Neural crest cell (in vitro differentiated cells): ENCODE data around the gene RNF113A. TPM values are rescaled to one million over a fixed set of nuclear protein-coding genes. Genes with fewer than 3 reads are reported as not detected.

Source experiments
- DNase-seq: peaks from one replicate; pipeline ENCODE4 v3.0.0; 2021; ENCODE audit warnings: low read depth, mixed read lengths, low spot score
- H3K27ac Mint-ChIP-seq: one replicate; pipeline ENCODE4 v1.8.0; 2021; ENCODE audit warnings: mild to moderate bottlenecking, mixed read lengths; ENCODE audit not compliant: unreplicated experiment
- H3K27me3 Mint-ChIP-seq: 2 replicates; pipeline ENCODE4 v1.8.0; 2021; ENCODE audit warnings: low read depth, mild to moderate bottlenecking, mixed read lengths
- H3K36me3 Mint-ChIP-seq: 2 replicates; pipeline ENCODE4 v1.8.0; 2021; ENCODE audit warnings: low read depth, mild to moderate bottlenecking, mixed read lengths
- H3K4me1 Mint-ChIP-seq: 2 replicates; pipeline ENCODE4 v1.8.0; 2021; ENCODE audit warnings: mixed read lengths
- H3K4me3 Mint-ChIP-seq: one replicate; pipeline ENCODE4 v1.8.0; 2021; ENCODE audit warnings: mild to moderate bottlenecking, mixed read lengths
- H3K9me3 Mint-ChIP-seq: 2 replicates; pipeline ENCODE4 v1.8.0; 2021; ENCODE audit warnings: mixed read lengths
- CTCF ChIP-seq: fragments of 200-600 bp; sonication (generic); conservative IDR thresholded peaks from 2 replicates; pipeline ENCODE4 v1.5.0; 2021; ENCODE audit warnings: antibody characterized with exemption, mild to moderate bottlenecking
- total RNA-seq: library from RNA; stranded (reverse); gene quantifications from 2 replicates; pipeline ENCODE4 v1.2.1, GENCODE V29; 2021

Gene RNF113A
- total RNA-seq, 1 donor from 2014 or later, result 11.9 TPM

DNA sequence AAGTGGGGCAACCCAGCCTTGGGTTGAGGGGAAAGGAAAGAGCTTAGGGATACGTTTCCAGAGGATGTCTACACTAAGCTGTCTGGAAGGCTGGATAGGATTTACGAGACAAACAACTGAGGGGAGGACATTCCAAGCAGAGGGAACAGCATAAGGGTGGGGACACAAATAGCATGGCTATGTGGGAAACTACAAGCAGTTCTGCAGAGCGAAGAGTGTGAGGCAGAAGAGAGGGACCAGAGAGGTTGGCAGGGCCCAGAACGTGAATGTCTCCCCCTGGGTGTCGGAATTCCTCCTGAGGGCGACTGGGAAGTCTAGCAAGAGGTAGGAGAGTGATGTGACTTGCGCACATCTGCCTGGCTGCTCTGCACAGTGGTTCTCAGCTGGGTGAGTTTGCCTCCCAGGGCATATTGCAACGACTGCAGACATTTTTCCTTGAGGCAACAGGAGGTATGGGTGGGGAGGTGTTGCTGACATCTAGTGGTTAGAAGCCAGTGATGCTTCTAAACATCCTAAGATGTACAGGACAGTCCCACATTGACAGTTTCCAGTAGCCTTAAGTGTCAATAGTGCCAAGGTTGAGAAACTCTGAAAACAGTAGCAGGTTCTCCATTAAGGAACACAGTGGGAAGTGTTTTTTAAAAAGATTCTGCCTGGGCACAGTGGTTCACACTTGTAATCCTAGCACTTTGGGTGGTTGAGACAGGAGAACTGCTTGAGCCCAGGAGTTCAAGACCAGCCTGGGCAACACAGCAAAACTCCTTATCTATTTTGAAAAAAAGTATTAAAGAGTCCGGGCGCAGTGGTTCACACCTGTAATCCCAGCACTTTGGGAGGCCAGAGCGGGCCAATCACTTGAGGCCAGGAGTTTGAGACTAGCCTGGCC, 9.3 kb upstream of the RNF113A start:
- peaks cover 5% of the 10 kb centered on the region for H3K4me1 Mint-ChIP-seq
- peak; percentile 65 for TF ChIP-seq CTCF
- peaks cover 4% of the 10 kb centered on the region for H3K9me3 Mint-ChIP-seq
- H3K27me3 Mint-ChIP-seq, result no peaks in the 10 kb centered on the region
- peaks cover 3% of the 10 kb centered on the region for H3K36me3 Mint-ChIP-seq
- peak; percentile 1 for DNase-seq
- H3K27ac Mint-ChIP-seq, result no peak overlapping the region
- H3K4me3 Mint-ChIP-seq, result peak overlapping the region; percentile 52

GRCh38 chrX:119880076-119880475, 8.5 kb upstream of the RNF113A start:
- peaks cover 5% of the 10 kb centered on the region for H3K4me1 Mint-ChIP-seq
- no peak for DNase-seq
- peaks cover 4% of the 10 kb centered on the region for H3K9me3 Mint-ChIP-seq
- H3K27ac Mint-ChIP-seq, result no peak overlapping the region
- peaks cover 3% of the 10 kb centered on the region for H3K36me3 Mint-ChIP-seq
- no peaks in the 10 kb centered on the region for H3K27me3 Mint-ChIP-seq
- H3K4me3 Mint-ChIP-seq, result no peak overlapping the region
- TF ChIP-seq CTCF, result no peak

DNA sequence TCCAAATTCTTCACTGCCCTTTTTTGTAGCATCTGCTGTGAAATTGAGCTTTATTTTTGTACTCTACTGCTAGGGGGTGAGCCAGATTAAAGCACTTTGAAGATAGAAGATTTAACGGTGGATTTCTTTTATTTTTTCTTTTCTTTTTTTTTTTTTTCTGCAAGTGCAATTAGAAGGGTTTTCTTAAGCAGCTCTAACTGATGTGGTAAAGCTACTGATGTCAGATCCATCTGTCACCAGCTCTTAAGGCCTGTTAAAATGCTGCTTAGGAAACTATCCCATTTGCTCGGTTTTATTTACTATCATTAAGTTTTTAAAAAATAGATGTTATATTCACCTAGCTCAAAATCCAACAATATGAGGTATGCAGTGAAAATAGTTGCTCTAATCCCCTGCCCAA, 7.2 kb upstream of the RNF113A start:
- DNase-seq, result no peak
- H3K4me3 Mint-ChIP-seq, result no peak overlapping the region
- H3K9me3 Mint-ChIP-seq, result peaks cover under 1% of the 10 kb centered on the region
- TF ChIP-seq CTCF, result no peak
- H3K36me3 Mint-ChIP-seq, result peaks cover 1% of the 10 kb centered on the region
- no peaks in the 10 kb centered on the region for H3K27me3 Mint-ChIP-seq
- no peak overlapping the region for H3K27ac Mint-ChIP-seq
- peaks cover 5% of the 10 kb centered on the region for H3K4me1 Mint-ChIP-seq

DNA sequence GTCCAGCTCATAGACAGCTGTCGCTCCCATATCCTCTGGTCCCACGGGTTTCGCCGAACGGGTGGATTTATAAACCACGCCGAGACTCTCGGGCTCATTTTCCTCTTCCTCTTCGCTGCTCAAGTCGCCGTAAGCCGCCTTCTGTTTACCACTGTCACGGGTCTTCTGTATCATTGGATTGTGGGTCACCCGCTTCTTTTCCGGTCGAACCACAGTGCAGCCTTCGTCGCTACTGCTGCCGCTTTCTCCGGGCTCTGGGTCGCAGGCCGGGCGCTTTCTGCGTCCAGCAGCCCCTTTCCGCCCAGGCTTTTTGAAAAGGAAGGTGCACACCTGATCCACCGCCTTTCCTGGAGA, 311 bp downstream of the RNF113A start:
- Mint-ChIP-seq H3K4me1 (peaks cover 19% of the 10 kb centered on the region), H3K36me3 (peaks cover 5% of the 10 kb centered on the region), H3K9me3 (no peaks in the 10 kb centered on the region), H3K4me3 (peak overlapping the region; percentile 95), H3K27me3 (no peaks in the 10 kb centered on the region), H3K27ac (peak overlapping the region; percentile 98)
- no peak for DNase-seq
- no peak for TF ChIP-seq CTCF

GRCh38 chrX:119870626-119871131, 854 bp downstream of the RNF113A start:
- H3K27me3 Mint-ChIP-seq, result no peaks in the 10 kb centered on the region
- no peak for DNase-seq
- no peaks in the 10 kb centered on the region for H3K9me3 Mint-ChIP-seq

More at GRCh38 chrX:119870626-119871131, 854 bp downstream of the RNF113A start:
- no peak for TF ChIP-seq CTCF
- peak overlapping the region; percentile 95 for H3K4me3 Mint-ChIP-seq
- H3K36me3 Mint-ChIP-seq, result peaks cover 5% of the 10 kb centered on the region
- H3K27ac Mint-ChIP-seq, result peak overlapping the region; percentile 98
- peaks cover 19% of the 10 kb centered on the region for H3K4me1 Mint-ChIP-seq
